NCI-H1694 treated with DMSO at 0.1 percent for 48 hours (cell line): Measurements from ENCODE around the gene FAM81B.

ENCODE experiments used
- DNase-seq: peaks from one replicate; lab custom pipeline; 2025; lab: John Stamatoyannopoulos, UW

Gene FAM81B

DNA sequence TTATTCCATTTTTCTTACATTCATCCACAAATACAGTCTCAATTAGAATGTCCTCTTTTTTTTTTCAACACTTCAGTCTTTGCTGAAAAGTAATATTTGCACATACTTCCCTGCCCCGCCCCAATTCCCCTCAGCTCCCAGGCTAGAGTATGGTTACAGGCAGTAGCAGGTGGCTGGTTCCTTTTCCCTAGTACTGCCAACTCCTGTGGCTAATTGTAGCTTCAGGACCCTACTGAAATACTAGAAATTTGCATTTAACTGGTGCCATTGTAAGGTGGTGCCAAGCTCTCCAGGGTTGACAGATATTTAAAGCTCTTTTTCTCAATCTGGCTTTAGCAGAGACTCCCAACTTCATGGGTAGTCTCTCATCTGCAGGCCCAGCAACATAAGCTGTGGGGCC is 80.3 kb downstream of the FAM81B start:
- DNase-seq, result no peak

DNA sequence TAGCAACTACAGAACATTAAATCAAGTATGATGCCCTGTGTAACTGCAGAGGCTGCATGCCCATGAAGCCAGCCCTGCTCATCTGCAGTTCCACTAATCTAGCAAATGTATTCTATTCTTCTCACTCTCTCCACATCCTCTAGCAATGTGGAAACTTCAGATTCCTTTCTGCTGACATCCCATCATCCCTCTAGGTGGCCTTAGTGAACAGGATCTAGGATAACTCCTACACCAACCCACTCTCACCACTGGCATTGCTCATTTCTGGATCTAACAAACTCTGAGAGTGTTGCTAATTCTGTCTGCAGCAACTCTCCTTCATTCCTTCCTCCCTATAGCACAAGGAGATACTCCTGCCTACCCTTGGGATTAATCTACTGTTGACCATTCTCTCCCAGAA is 80.8 kb downstream of the FAM81B start:
- DNase-seq, result no peak

DNA sequence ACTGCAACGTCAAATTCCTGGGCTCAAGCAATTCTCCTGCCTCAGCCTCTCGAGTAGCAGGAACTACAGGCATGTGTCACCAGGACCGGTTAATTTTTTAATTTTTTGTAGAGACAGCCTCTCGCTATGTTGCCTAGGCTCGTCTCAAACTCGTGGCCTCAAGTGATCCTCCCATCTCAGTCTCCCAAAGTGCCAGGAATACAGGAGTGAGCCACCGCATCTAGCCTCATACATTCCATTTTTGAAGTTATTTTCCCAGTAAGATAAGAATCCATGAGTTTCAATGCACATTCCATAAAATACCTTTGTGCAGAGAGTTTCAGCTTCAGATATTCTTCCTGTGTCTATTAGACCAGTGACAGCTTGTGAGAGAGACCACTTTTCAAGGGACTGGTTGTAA is 93.3 kb downstream of the FAM81B start:
- no peak for DNase-seq

DNA sequence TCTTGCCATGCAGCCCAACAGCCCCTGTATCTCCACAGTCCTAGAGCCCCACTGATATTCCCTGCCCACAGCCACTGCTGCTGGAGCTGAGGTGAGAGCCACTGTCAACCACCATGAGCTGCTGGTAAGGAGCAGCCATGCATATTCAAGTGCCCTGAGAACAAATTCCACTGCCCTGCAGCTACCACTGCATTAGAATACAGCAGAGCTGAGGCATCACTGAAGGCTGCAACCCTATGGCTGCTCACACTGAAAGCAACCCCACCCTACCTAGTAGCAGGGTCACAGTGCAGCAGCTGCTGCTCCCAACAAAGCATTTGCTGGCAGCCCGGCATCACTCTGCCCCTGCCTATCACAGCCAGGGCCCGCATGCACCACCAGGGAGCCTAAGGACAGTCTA is 95.0 kb downstream of the FAM81B start:
- DNase-seq, result no peak

DNA sequence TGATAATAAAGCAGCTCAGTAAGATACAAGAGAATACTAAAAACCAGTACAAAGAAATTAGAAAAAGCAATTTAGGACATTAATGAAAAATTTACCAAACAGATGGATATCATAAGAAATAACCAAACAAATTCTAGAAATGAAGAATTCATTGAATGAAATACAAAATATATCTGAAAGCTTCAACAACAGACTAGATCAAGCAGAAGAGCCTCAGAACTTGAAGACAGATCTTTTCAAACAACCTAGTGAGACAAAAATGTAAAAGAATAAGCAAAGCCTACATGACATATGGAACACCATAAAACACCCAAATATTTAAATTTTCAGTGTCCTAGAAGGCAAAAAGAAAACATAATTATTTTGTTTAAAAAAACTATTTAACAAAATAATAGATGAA is 96.7 kb downstream of the FAM81B start:
- DNase-seq, result no peak
